Erythroblast (primary cell): ENCODE results near the gene PCDH15.

ENCODE experiments used
- GATA1 ChIP-seq: IDR thresholded peaks from 2 replicates; pipeline ENCODE4 v1.6.1; 2011; ENCODE audit warnings: low read depth, mild to moderate bottlenecking, control low read depth, low read length, moderate library complexity
- POLR2A ChIP-seq: IDR thresholded peaks from 2 replicates; pipeline ENCODE4 v1.6.1; 2011; ENCODE audit warnings: mild to moderate bottlenecking, low read length

DNA sequence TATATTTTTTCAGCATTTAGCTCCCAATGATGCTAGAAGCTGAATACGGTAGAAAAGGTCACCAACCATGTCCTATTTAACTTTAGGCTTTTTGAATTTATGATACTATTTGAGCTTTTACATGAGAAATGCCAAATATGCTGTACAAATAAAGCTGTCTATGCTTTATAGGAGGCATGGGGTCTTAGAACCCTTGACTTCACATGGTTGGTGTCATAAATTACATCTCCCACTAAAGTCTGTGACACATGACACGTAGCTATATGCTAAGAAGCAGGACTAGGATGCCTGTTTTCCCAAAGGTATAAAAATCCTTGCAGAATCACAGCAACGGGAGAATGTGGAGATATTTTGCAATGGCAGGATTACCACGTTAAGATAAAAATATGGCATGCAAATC, 960.4 kb downstream of the PCDH15 start:
- no peak for TF ChIP-seq POLR2A
- no peak for TF ChIP-seq GATA1
